Measurements from ENCODE around the gene GPI. TPM values are rescaled to one million over a fixed set of nuclear protein-coding genes. Genes with fewer than 3 reads are reported as not detected.
A peak's percentile ranks its signal among the peaks of the same experiment; 100 is the strongest.

GPI gene
- total and polyA plus RNA-seq, 2 of the 13 experiments (the other 11 are each of a cell fraction or from before 2014, with no cell fraction given) = 147 to 167 TPM

DNA sequence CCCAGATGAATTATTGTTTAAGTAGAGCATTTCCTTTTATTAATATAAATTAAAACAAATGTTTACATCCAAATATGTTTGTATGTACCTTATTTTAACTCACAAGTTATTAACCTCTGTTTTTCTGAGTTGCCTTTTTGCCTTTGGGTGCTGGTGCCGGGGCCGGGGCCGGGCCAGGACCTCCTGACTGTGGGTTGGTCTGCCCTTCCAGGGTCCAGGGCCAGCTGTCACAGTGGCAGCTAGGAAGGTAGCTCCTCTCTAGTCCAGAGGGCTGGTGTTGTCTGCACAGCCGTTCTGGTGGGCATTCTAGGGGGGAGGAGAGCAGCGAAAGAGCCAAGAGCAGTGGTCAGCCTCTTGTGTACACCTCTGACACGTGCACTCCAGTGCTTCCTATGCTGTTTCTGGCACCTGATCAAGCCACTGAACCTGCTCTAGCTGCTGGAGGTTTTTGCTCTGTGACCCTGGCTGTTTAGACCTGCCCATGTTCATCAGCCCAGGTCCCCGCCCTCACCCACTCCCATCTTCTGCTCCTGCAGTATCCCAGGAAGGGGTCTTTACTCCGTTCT is 61.2 kb downstream of the GPI start:
- TF ChIP-seq ZNF281 (CRISPR knock-in tag; IDR thresholded peaks at IDR 0.05; ENCODE audit: borderline replicate concordance) = no peak
- no peak for TF ChIP-seq KLF13 (CRISPR knock-in tag; IDR thresholded peaks at IDR 0.05)
- no peak for TF ChIP-seq SAP130 (CRISPR knock-in tag; IDR thresholded peaks at IDR 0.05; ENCODE audit: low read depth)
- no peak for TF ChIP-seq TRIM24 (CRISPR knock-in tag; IDR thresholded peaks at IDR 0.05)
- TF ChIP-seq REL (CRISPR knock-in tag; conservative IDR thresholded peaks at IDR 0.05) = no peak
- no peak for TF ChIP-seq THYN1 (CRISPR knock-in tag; IDR thresholded peaks at IDR 0.05; ENCODE audit: borderline replicate concordance, low read depth)
- TF ChIP-seq NAIF1 (CRISPR knock-in tag; IDR thresholded peaks at IDR 0.05; ENCODE audit: borderline replicate concordance) = no peak
- TF ChIP-seq, protein P1, sequence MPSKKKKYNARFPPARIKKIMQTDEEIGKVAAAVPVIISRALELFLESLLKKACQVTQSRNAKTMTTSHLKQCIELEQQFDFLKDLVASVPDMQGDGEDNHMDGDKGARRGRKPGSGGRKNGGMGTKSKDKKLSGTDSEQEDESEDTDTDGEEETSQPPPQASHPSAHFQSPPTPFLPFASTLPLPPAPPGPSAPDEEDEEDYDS (CRISPR knock-in tag; IDR thresholded peaks at IDR 0.05) = no peak
- TF ChIP-seq YEATS2 (CRISPR knock-in tag; IDR thresholded peaks at IDR 0.05; ENCODE audit: borderline replicate concordance) = no peak
- no peak for TF ChIP-seq ARNTL (CRISPR knock-in tag; IDR thresholded peaks at IDR 0.05)
- no peak for TF ChIP-seq PCBP2 (optimal IDR thresholded peaks at IDR 0.05; ENCODE audit: low read depth, low read length, poor library complexity, severe bottlenecking)
- TF ChIP-seq ETS1 (CRISPR knock-in tag; IDR thresholded peaks at IDR 0.05) = no peak
- ATAC-seq (no peak), DNase-seq (ENCODE audit: low spot score) (no peak), FAIRE-seq (no peak)
- intact Hi-C loops (cut with micrococcal nuclease; ENCODE audit: unreplicated experiment) (loop anchor here (2.0 kb wide), 1 partner anchor 21 kb away; the partner anchor contains the start of gene PDCD2L), in situ Hi-C loops (cut with HindIII; ENCODE audit: extremely low pct_ligation_motif_present, low pct_unique_long_range_greater_than_20kb) (no loop called here)
- Histone ChIP-seq H3K4me1 (ENCODE audit: insufficient read depth, low read length) (peaks cover 24% of the 10 kb centered on the region), H3K27me3 (ENCODE audit: control insufficient read depth in 1 of 2, insufficient read depth in 2 of 2, low read length in 2 of 2) (no peaks in the 10 kb centered on the region; a peak in 1 of 5 replicates), H3K79me2 (ENCODE audit: insufficient read depth, low read length) (peaks cover 28% of the 10 kb centered on the region), H4K20me1 (ENCODE audit: insufficient read depth, low read length) (peaks cover 26% of the 10 kb centered on the region), H3K4me2 (ENCODE audit: low read depth, low read length) (no peak overlapping the region), H3K4me3 (replicated peaks in 1 of 3; ENCODE audit: insufficient read depth in 1 of 3, low read depth in 2 of 3, low read length in 3 of 3) (no peak overlapping the region), H3K9me3 (ENCODE audit: low read length) (no peaks in the 10 kb centered on the region), H3K36me3 (replicated peaks in 1 of 2; ENCODE audit: control insufficient read depth in 1 of 2, insufficient read depth in 2 of 2, low read length in 2 of 2) (peaks cover 9 to 32% of the 10 kb centered on the region in 2 experiments), H3K9ac (ENCODE audit: insufficient read depth, low read depth, low read length) (no peak overlapping the region), H3K27ac (ENCODE audit: extremely low read length, insufficient read depth, low read length) (peak overlapping the region; percentile 1), H2AFZ (ENCODE audit: low read length) (no peak overlapping the region)
- CTCF ChIA-PET (ENCODE audit: low intra/inter-chr PET ratio, low total read pairs) = no interaction called here
- WGBS (ENCODE audit: low lambda C conversion rate) = 80% methylated on average over 8 of the region's 8 CpGs
- BruUV-seq (replicated peaks) = no TSS peak
- POLR2A ChIA-PET = interaction anchor here (0.5 kb wide), 1 partner anchor 31 kb away, joined by 3 read pairs; no protein-coding TSS in a partner anchor
